ENCODE data around the gene MAL.

The MAL gene

DNA sequence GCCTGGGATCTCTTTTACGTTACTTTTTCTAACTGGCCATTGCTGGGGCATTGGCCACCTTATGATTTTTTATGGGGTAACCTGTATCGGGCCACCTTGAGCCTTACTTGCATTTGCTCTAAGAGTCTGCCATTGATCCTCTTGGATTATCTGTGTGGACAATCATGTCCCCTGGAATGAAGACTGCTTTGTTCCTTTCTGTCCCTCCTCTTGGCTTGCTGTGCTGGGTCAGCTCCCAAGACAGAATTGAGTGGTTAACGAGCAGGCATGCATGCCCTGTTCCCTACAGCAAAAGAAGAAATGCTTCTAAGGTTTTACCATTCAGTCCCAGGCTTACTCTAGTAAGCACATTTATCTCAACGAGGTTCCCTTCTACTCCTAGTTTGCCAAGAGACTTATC, 46.3 kb downstream of the MAL start:
- TF ChIP-seq, protein P1, sequence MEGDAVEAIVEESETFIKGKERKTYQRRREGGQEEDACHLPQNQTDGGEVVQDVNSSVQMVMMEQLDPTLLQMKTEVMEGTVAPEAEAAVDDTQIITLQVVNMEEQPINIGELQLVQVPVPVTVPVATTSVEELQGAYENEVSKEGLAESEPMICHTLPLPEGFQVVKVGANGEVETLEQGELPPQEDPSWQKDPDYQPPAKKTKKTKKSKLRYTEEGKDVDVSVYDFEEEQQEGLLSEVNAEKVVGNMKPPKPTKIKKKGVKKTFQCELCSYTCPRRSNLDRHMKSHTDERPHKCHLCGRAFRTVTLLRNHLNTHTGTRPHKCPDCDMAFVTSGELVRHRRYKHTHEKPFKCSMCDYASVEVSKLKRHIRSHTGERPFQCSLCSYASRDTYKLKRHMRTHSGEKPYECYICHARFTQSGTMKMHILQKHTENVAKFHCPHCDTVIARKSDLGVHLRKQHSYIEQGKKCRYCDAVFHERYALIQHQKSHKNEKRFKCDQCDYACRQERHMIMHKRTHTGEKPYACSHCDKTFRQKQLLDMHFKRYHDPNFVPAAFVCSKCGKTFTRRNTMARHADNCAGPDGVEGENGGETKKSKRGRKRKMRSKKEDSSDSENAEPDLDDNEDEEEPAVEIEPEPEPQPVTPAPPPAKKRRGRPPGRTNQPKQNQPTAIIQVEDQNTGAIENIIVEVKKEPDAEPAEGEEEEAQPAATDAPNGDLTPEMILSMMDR (IDR thresholded peaks at IDR 0.05) = no peak

DNA sequence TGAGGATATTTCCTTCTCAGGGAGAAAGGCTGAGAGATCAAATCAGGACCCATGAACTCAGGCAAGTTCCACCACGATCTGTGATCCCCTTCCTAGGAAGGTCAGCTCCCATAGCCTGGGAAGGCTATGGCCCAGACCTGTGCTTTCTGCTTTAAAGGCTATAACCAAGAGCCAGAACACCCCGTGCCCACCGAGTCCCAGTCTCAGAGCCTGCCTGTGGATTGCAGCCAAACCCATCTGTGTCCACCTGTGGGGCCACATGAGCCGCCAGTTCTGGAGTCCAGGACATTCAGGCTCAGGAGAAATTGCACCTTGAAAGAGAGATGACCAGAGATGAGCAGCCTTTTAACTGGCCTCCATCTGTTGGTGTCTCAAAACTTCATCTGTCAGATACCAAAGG, 46.9 kb downstream of the MAL start:
- TF ChIP-seq, protein P1 (IDR thresholded peaks at IDR 0.05) = no peak

DNA sequence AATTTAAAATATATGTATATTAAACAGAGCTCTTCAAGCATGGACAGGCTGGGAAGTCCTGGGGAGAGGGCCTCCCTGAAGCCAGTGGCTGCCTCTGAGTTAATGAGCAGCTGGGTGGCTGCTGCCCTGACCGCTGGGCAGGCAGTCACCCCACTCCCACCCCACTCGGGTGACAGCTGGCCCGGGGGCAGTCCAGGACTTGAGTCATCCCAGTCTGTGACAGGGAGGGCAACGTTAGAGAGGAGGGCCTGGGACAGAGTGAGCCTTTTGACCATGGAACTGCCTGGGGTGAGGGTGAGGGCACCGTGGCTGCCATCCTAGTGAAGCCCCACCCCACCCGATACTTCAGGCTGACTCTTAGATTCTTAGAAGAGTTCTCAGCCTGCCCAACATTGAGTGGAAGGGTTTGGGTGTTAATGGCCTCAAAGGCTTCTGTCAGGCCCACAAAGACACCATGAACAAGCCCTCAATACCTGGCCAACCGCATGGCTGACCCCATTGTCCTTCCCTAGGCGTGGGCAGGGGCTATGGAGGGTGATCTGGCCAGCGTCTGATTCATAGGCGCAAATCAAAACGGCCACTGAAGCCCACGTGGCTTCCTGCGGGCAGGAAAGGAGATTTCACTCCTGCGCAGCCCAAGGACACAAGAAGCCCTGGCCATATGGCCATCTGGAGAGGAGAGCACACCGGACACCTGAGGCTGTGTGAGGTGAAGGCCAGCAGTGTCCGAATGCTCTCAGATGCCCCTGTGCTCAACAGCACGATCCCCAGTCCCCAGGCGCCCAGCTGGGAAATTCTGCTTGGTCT, 48.6 kb downstream of the MAL start:
- TF ChIP-seq, protein P1 (IDR thresholded peaks at IDR 0.05) = no peak

DNA sequence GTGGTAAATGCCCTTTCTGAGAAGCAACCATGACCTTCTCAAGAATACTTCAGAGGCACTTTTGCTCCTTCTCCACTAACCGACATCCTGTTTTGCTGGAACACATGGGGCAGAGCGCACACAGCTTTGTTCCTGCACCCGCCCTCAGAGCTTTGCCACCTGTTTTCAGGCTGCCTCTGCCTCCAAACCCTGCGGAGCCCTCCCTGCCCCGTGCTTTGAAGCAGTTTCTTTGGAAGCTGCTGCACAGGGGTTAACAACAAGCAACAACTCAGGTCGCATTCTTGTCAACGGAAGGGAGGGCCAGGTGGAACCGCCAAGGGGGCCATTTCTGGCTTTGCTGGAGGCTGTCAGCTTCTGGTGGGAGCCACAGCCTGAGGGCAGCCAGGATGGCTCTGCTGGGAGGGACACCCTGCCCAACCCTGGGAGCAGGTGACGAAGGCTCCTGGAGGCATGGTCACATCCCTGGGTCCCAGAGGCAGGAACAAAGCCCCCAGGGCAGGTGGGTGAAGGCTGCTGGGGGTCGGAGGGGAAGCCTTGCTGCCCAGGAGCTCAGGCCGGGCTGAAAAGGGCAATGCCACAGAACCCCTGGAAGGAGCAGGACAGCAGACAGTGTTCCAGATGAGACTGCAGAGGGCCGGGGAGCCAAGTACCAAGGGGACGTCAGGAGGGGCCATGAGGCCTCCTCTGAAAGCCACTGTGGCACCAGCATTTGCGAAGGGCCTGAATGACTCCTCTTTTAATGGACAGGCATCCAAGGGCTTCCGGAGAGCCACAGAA, 49.3 kb downstream of the MAL start:
- TF ChIP-seq, protein P1 (IDR thresholded peaks at IDR 0.05) = no peak

DNA sequence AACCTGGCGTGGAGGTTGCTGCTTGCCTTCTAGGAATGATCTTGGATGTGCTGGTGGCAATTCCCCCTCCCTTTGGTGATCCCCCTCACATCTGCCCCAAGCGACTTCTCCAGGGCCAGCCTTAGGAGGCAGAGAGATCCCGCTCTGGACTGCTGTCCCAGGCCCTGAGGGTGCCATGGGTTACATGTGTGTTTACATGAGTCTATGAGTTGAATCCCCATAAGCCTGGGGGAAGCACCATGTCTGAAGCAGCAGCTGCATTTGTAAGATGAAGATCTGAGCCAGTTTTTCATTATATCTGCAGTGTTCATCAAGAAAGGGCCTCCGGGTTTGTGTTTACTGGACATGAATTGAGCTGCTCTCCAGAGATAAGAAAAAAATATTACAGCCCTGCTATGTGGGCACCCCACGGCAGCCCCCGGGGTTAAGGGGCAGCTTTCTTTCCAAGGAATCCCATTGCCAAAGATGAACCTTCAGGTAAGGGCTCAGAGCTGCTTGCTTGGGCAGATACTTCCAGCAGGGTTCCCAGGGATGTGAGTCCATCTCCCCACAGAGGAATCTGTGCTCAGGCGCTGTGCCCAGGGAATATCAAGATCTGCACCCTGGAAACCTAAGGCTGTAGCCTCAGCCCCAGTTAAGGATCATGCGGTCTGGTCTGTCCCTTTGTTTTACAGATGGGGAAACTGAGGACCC, 50.1 kb downstream of the MAL start:
- TF ChIP-seq, protein P1 (IDR thresholded peaks at IDR 0.05) = no peak

DNA sequence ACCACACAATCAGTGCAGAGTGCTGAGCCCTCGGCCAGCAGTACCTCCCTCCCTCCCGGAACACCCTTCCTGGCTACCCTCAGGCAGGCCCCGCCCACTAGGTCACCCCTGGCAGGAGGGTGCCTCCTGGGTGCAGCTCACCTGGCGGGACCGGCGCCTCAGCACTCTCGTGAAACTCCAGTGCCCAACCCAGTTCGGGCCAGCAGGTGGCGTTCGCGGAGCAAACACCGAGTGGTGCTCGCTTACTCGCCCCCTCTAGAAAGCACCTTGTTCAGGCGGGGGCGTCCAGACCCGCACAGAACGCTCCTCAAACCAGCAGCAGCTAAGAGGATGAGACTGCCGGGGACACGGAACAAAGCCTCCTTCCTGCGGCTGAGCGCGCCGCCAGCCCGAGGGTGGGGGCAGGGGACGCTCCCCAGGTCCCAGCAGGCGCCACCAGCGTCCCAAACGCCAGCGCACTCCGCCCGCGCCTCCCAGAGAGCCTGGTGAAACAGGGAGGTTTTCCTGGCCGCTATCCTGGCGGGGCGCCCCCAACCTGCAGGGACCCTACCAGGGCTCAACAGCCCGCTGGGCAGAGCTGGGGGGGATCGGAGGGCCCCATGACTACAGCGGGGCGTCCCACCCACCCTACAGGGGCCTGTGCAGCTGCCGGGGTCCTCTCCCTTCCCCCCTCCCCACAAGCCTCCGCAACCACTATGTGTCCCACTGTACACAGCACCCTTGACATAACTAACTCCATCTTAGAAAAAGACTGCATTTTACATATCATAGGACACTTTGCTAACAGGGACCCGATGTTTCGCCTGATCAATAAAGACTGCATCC, 51.4 kb downstream of the MAL start:
- TF ChIP-seq, protein P1 (IDR thresholded peaks at IDR 0.05) = peak; percentile 86

DNA sequence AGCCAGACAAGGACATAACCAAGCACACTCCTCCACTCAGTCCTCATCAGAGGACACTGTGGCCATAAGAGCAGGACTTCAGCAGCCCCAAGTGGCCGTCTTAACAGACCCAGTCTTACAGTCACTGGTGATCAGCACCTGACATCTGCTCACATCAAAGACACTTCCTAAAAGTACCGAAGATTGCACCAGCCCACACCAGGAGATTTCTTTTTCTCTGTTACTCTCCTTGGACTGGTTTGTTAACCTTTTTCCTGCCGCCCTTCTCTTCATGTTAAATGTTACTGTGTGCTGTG, 52.0 kb downstream of the MAL start:
- TF ChIP-seq, protein P1 (IDR thresholded peaks at IDR 0.05) = no peak
